Measurements from ENCODE around the gene RPS25.
"Not testable (repeated sequence)": the region's sequence is repeated elsewhere in the genome, so short reads cannot be mapped to it uniquely, and the experiment has no call there.

The RPS25 gene

DNA sequence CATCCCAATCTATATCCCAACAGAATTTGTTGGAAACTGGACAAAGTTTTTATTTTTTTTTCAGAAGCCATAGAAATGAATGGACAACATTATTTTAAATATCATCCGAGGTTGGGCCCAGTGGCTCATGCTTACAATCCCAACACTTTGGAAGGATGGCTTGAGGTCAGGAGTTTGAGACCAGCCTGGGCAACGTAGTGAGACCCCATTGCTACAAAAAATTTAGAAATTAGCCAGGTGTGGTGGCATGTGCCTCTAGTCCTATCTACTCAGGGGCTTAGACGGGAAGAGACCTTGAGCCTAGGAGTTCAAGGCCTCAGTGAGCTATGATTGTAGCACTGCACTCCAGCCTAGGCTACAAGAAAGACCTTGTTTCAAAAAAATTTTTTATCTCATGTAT lies 16.7 kb upstream of the RPS25 start:
- TF ChIP-seq, protein P1, sequence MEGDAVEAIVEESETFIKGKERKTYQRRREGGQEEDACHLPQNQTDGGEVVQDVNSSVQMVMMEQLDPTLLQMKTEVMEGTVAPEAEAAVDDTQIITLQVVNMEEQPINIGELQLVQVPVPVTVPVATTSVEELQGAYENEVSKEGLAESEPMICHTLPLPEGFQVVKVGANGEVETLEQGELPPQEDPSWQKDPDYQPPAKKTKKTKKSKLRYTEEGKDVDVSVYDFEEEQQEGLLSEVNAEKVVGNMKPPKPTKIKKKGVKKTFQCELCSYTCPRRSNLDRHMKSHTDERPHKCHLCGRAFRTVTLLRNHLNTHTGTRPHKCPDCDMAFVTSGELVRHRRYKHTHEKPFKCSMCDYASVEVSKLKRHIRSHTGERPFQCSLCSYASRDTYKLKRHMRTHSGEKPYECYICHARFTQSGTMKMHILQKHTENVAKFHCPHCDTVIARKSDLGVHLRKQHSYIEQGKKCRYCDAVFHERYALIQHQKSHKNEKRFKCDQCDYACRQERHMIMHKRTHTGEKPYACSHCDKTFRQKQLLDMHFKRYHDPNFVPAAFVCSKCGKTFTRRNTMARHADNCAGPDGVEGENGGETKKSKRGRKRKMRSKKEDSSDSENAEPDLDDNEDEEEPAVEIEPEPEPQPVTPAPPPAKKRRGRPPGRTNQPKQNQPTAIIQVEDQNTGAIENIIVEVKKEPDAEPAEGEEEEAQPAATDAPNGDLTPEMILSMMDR (IDR thresholded peaks at IDR 0.05; ENCODE audit: insufficient read depth, low read length), result no peak
- TF ChIP-seq SPI1 (IDR thresholded peaks at IDR 0.05; ENCODE audit: borderline replicate concordance, low read depth), result no peak
- no peak for TF ChIP-seq POLR2AphosphoS5 (IDR thresholded peaks at IDR 0.05; ENCODE audit: low read depth)
- no peak for TF ChIP-seq GABPA (IDR thresholded peaks at IDR 0.05; ENCODE audit: low read depth)
- TF ChIP-seq, protein P2, sequence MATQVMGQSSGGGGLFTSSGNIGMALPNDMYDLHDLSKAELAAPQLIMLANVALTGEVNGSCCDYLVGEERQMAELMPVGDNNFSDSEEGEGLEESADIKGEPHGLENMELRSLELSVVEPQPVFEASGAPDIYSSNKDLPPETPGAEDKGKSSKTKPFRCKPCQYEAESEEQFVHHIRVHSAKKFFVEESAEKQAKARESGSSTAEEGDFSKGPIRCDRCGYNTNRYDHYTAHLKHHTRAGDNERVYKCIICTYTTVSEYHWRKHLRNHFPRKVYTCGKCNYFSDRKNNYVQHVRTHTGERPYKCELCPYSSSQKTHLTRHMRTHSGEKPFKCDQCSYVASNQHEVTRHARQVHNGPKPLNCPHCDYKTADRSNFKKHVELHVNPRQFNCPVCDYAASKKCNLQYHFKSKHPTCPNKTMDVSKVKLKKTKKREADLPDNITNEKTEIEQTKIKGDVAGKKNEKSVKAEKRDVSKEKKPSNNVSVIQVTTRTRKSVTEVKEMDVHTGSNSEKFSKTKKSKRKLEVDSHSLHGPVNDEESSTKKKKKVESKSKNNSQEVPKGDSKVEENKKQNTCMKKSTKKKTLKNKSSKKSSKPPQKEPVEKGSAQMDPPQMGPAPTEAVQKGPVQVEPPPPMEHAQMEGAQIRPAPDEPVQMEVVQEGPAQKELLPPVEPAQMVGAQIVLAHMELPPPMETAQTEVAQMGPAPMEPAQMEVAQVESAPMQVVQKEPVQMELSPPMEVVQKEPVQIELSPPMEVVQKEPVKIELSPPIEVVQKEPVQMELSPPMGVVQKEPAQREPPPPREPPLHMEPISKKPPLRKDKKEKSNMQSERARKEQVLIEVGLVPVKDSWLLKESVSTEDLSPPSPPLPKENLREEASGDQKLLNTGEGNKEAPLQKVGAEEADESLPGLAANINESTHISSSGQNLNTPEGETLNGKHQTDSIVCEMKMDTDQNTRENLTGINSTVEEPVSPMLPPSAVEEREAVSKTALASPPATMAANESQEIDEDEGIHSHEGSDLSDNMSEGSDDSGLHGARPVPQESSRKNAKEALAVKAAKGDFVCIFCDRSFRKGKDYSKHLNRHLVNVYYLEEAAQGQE (IDR thresholded peaks at IDR 0.05; ENCODE audit: insufficient replicate concordance, low read depth), result no peak
- Histone ChIP-seq H3K4me3 (replicated peaks; ENCODE audit: insufficient read depth, low read length) (no peak overlapping the region), H3K27ac (replicated peaks) (no peak overlapping the region), H3K27me3 (ENCODE audit: insufficient read depth, poor library complexity, severe bottlenecking) (no peaks in the 10 kb centered on the region)
- no peak for DNase-seq (ENCODE audit: low read depth in 1 of 2, low spot score in 1 of 2)

DNA sequence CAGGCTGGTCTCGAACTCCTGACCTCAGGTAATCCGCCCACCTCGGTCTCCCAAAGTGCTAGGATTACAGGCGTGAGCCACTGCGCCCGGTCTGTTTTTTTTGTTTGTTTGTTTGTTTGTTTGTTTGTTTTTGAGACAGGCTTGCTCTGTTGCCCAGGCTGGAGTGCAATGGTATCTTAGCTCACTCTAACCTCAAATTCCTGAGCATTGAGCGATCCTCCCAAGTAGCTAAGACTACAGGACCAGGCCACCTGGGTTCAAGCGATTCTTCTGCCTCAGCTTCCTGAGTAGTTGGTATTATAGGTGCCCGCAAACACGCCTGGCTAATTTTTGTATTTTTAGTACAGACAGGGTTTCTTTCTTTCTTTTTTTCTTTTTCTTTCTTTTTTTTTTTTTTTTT lies 15.3 kb upstream of the RPS25 start:
- DNase-seq (ENCODE audit: low read depth in 1 of 2, low spot score in 1 of 2); H3K4me3 ChIP-seq (replicated peaks; ENCODE audit: insufficient read depth, low read length); H3K27ac ChIP-seq (replicated peaks): not testable (repeated sequence)

DNA sequence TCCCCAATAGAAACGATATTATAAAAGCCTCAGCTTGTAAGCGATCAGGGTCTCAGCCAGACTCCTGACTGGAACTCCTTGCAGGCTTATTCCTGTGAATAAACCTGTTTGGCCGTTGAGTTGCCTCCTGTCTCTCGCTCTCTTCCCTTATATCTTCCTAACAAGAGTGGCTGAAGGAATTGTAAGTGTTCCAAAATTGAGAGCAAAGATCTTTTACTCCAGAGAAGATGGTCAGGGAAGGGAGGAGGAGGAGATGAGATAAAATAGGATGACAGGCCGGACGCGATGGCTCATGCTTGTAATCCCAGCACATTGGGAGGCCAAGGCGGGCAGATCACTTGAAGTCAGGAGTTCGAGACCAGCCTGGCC lies 13.8 kb upstream of the RPS25 start:
- DNase-seq (ENCODE audit: low read depth in 1 of 2, low spot score in 1 of 2), result no peak
- Histone ChIP-seq H3K27ac (replicated peaks) (no peak overlapping the region), H3K27me3 (ENCODE audit: insufficient read depth, poor library complexity, severe bottlenecking) (no peaks in the 10 kb centered on the region), H3K4me3 (replicated peaks; ENCODE audit: insufficient read depth, low read length) (no peak overlapping the region)
- TF ChIP-seq, protein P1 (IDR thresholded peaks at IDR 0.05; ENCODE audit: insufficient read depth, low read length), result no peak
- no peak for TF ChIP-seq SPI1 (IDR thresholded peaks at IDR 0.05; ENCODE audit: borderline replicate concordance, low read depth)

More for the DNA sequence above, 15.3 kb upstream of the RPS25 start:
- H3K27me3 ChIP-seq (ENCODE audit: insufficient read depth, poor library complexity, severe bottlenecking), result not testable (repeated sequence)

DNA sequence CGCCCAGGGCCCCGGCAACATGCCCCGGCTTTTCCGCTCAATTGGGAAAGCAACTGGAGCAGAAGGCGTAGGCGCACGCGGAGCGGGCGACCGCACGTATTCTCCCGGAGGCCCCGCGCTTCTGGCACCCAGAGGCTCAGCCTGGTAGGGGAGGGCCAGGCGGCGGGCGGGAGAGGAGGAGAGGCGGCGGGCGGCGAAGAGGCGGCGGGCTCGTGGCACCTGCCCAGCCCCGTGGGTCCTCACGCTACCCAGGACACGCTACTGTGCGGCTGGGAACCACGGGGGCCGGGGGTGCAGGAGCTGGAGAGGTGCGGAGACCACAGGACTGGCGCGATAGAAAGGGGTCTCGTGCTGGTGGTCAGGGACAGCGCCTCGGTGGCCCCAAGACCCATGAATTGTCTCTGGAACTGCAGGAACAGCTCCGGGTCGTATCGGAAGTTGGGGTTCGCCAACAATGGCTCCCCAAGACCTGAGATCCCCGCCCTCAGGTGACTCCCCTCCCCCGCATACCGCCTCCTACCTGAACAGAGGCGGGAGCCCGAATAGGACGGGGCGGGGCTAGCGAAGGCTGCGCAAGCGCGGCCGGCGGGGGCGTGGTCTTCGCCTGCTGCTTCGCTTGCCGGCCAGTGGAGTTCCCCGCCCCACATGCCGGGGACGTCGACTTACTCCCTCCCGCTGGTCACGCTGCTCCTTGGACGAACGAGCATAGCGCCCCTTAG lies 12.3 kb upstream of the RPS25 start, which contains the start of gene SLC37A4:
Gene SLC37A4, minus strand, starts transcription at position 549 of the 719 bp plus-strand sequence.
- peak within 1 kb of the TSS; percentile 87 for H3K27ac ChIP-seq (replicated peaks)
- peak; percentile 97 to 99 for DNase-seq (ENCODE audit: low read depth in 1 of 2, low spot score in 1 of 2)

DNA sequence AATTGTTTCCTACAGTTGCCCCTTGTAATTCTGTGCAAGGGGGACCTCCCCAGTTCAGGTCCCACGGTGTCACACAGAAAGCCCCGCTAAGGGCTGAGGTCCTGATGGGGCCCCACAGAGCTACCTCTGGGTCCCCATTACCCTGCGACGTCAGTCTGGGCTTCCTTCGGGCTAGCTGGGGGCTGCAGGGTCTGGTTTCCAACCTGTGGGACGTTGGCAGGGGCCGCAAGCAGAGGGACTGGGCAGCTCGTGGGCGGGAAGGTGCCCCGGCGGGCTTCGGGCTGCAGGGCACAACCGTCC lies 11.8 kb upstream of the RPS25 start:
- H3K27me3 ChIP-seq (ENCODE audit: insufficient read depth, poor library complexity, severe bottlenecking), result no peaks in the 10 kb centered on the region
- TF ChIP-seq GABPA (IDR thresholded peaks at IDR 0.05; ENCODE audit: low read depth), result no peak
- no peak for TF ChIP-seq SPI1 (IDR thresholded peaks at IDR 0.05; ENCODE audit: borderline replicate concordance, low read depth)
- TF ChIP-seq POLR2AphosphoS5 (IDR thresholded peaks at IDR 0.05; ENCODE audit: low read depth), result no peak
- TF ChIP-seq, protein P1 (IDR thresholded peaks at IDR 0.05; ENCODE audit: insufficient read depth, low read length), result no peak
- TF ChIP-seq, protein P2 (IDR thresholded peaks at IDR 0.05; ENCODE audit: insufficient replicate concordance, low read depth), result no peak
- no peak for DNase-seq (ENCODE audit: low read depth in 1 of 2, low spot score in 1 of 2)
- peak overlapping the region; percentile 87 for H3K27ac ChIP-seq (replicated peaks)
- H3K4me3 ChIP-seq (replicated peaks; ENCODE audit: insufficient read depth, low read length), result peak overlapping the region; percentile 74

More for the DNA sequence above, 12.3 kb upstream of the RPS25 start, which contains the start of gene SLC37A4:
- Histone ChIP-seq H3K27me3 (ENCODE audit: insufficient read depth, poor library complexity, severe bottlenecking) (no peaks in the 10 kb centered on the region), H3K4me3 (replicated peaks; ENCODE audit: insufficient read depth, low read length) (peak within 1 kb of the TSS; percentile 74)
- TF ChIP-seq SPI1 (IDR thresholded peaks at IDR 0.05; ENCODE audit: borderline replicate concordance, low read depth) (no peak), POLR2AphosphoS5 (IDR thresholded peaks at IDR 0.05; ENCODE audit: low read depth) (peak; percentile 41)
